Neural cell (in vitro differentiated cells): ENCODE data around the gene LSM6. TPM values are rescaled to one million over a fixed set of nuclear protein-coding genes. Genes with fewer than 3 reads are reported as not detected.

Source experiments
- H2AFZ ChIP-seq: fragments of 200-600, 300-800 bp; sonication (generic), shearing (Covaris generic); 2 replicates; pipeline ENCODE4 v1.6.0; 2014; ENCODE audit warnings: low read depth, mild to moderate bottlenecking, antibody characterized with exemption, low read length, moderate library complexity
- H3F3A ChIP-seq: fragments of 200-600 bp; shearing (Covaris generic); 2 replicates; pipeline ENCODE4 v1.6.1; 2016; ENCODE audit warnings: mild to moderate bottlenecking, moderate library complexity, mixed read lengths, antibody characterized with exemption, low read length; ENCODE audit not compliant: insufficient read depth, poor library complexity, severe bottlenecking
- H3K27ac ChIP-seq: fragments of 200-600, 300-800 bp; sonication (generic), shearing (Covaris generic); 2 replicates; pipeline ENCODE4 v1.5.1; 2014; ENCODE audit warnings: mild to moderate bottlenecking, low read length, moderate library complexity
- H3K27me3 ChIP-seq: fragments of 300-800, 200-600 bp; sonication (generic), shearing (Covaris generic); 2 replicates; pipeline ENCODE4 v1.6.0; 2014; ENCODE audit warnings: mild to moderate bottlenecking, low read depth, low read length, moderate library complexity; ENCODE audit not compliant: insufficient read depth
- H3K36me3 ChIP-seq: fragments of 300-800, 200-600 bp; sonication (generic), shearing (Covaris generic); 2 replicates; pipeline ENCODE4 v1.5.1; 2014; ENCODE audit warnings: mild to moderate bottlenecking, antibody characterized with exemption, low read length, moderate library complexity; ENCODE audit not compliant: insufficient read depth
- H3K4me2 ChIP-seq: fragments of 300-800, 200-600 bp; sonication (generic), shearing (Covaris generic); 2 replicates; pipeline ENCODE4 v1.6.0; 2014; ENCODE audit warnings: mild to moderate bottlenecking, low read length
- H3K4me3 ChIP-seq: fragments of 300-800, 200-600 bp; sonication (generic), shearing (Covaris generic); 2 replicates; pipeline ENCODE4 v1.5.1; 2014; ENCODE audit warnings: mild to moderate bottlenecking, low read length, moderate library complexity
- H3K79me2 ChIP-seq: fragments of 200-600 bp; shearing (Covaris generic); replicated peaks from 2 replicates; pipeline ENCODE4 v1.6.0; 2014; ENCODE audit warnings: mild to moderate bottlenecking, low read length, moderate library complexity; ENCODE audit not compliant: insufficient read depth
- H3K9ac ChIP-seq: fragments of 300-800, 200-600 bp; sonication (generic), shearing (Covaris generic); 2 replicates; pipeline ENCODE4 v1.6.1; 2016; ENCODE audit warnings: mild to moderate bottlenecking, low read length, mixed read lengths
- H3K9me2 ChIP-seq: fragments of 200-600 bp; shearing (Covaris generic); 2 replicates; pipeline ENCODE4 v1.6.1; 2016; ENCODE audit warnings: mild to moderate bottlenecking, low read length, mixed read lengths; ENCODE audit not compliant: insufficient read depth
- H3K9me3 ChIP-seq: fragments of 200-600, 300-800 bp; sonication (generic), shearing (Covaris generic); 2 replicates; pipeline ENCODE4 v1.6.1; 2016; ENCODE audit warnings: mild to moderate bottlenecking, mixed run types, low read length, moderate library complexity, mixed read lengths
- H4K20me1 ChIP-seq: fragments of 200-600 bp; shearing (Covaris generic); 2 replicates; pipeline ENCODE4 v1.6.1; 2016; ENCODE audit warnings: mild to moderate bottlenecking, mixed run types; ENCODE audit not compliant: insufficient read depth
- CTCF ChIP-seq: fragments of 450-650 bp; IDR thresholded peaks from 2 replicates; pipeline ENCODE4 v1.5.1; 2014; ENCODE audit warnings: antibody characterized with exemption, mild to moderate bottlenecking, moderate library complexity; ENCODE audit not compliant: poor library complexity, severe bottlenecking
- EP300 ChIP-seq: fragments of 450-650 bp; conservative IDR thresholded peaks from 2 replicates; pipeline ENCODE4 v1.6.1; 2014; ENCODE audit warnings: antibody characterized with exemption, mild to moderate bottlenecking, moderate library complexity; ENCODE audit not compliant: poor library complexity, severe bottlenecking
- EZH2 ChIP-seq: fragments of 200-600, 300-800 bp; shearing (Covaris generic), sonication (generic); IDR thresholded peaks from 2 replicates; pipeline ENCODE4 v1.6.1; 2014; ENCODE audit warnings: antibody characterized with exemption, low read length, borderline replicate concordance, mild to moderate bottlenecking; ENCODE audit not compliant: insufficient read depth, poor library complexity, severe bottlenecking
- MXI1 ChIP-seq: fragments of 450-650 bp; conservative IDR thresholded peaks from 2 replicates; pipeline ENCODE4 v1.6.1; 2014; ENCODE audit warnings: antibody characterized with exemption, mild to moderate bottlenecking; ENCODE audit not compliant: poor library complexity, severe bottlenecking
- POLR2AphosphoS5 ChIP-seq: IDR thresholded peaks from 2 replicates; pipeline ENCODE4 v1.6.1; 2012
- RAD21 ChIP-seq: fragments of 450-650 bp; conservative IDR thresholded peaks from 2 replicates; pipeline ENCODE4 v1.6.1; 2014; ENCODE audit warnings: antibody characterized with exemption, mild to moderate bottlenecking, moderate library complexity
- REST ChIP-seq: IDR thresholded peaks from 2 replicates; pipeline ENCODE4 v1.6.1; 2012; ENCODE audit warnings: borderline replicate concordance
- SMC3 ChIP-seq: fragments of 450-650 bp; conservative IDR thresholded peaks from 2 replicates; pipeline ENCODE4 v1.6.1; 2014; ENCODE audit warnings: antibody characterized with exemption, mild to moderate bottlenecking, moderate library complexity; ENCODE audit not compliant: poor library complexity
- TAF1 ChIP-seq: IDR thresholded peaks from 2 replicates; pipeline ENCODE4 v1.6.1; 2012; ENCODE audit warnings: low read depth
- polyA plus RNA-seq: library from polyadenylated mRNA; depleted of rRNA; stranded (reverse); fragments of >200 nt; gene quantifications from 2 replicates; pipeline ENCODE4 v1.2.3, GENCODE V29; 2014

LSM6 gene
- polyA plus RNA-seq, 1 donor from 2014 or later, result 123 TPM

DNA sequence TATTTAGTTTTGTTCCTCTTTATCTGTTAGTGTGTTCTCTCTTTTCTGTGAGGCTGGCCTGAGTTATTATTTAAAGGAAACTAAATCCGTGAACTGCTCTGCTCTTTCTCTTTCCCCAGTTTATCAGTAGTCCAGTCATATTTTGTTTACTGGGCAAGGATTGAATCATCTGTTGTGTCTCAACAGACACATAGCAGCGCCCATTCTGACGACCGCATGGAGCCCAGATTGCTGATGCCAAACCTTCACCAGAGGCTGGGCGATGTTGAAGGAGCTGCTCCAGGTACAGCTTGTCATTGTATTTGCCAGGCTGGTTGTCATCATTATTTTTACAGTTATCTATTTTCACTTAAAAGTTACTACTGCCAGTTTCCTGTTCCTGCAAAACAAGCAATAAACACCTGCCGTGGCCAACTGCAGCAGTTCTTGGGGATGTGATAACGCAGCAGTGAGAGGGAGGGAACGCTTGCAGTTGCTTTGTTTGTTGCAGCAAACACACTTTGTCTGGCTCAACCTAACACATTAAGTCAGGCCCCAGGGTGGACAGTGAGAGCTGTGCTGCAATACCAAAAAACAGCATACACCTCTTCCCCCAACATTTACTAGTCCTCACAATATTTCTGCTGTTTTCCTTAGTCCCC lies 48.9 kb downstream of the LSM6 start:
- Histone ChIP-seq H3K4me3 (no peak overlapping the region), H2AFZ (no peak overlapping the region)

DNA sequence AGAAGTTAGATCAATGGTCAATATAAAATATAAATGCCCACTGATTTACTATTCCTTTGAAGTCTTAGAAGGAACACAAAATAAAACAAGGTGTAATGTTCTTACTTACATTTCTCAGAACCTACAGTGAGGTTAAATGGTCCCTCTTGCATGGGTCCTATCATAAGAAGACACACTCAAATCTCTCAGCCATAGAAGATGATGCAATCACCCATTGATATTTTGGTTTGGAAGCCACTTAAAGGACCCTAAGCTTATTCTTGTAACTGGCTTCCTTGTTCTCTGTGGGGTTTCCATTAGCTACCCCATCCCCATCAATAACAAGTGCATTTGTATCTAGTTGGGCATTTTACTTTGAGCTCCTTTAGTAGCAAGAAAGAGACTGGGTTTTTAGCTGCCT lies 53.9 kb downstream of the LSM6 start:
- Histone ChIP-seq H4K20me1 (no peaks in the 10 kb centered on the region), H3K9me3 (no peaks in the 10 kb centered on the region), H3K27me3 (no peaks in the 10 kb centered on the region), H3K9ac (no peak overlapping the region), H2AFZ (no peak overlapping the region), H3K4me3 (no peak overlapping the region), H3K4me2 (no peak overlapping the region), H3F3A (no peaks in the 10 kb centered on the region), H3K36me3 (no peaks in the 10 kb centered on the region), H3K27ac (no peak overlapping the region), H3K9me2 (no peaks in the 10 kb centered on the region), H3K79me2 (no peaks in the 10 kb centered on the region)
- TF ChIP-seq RAD21 (no peak), EZH2 (no peak), POLR2AphosphoS5 (no peak), MXI1 (no peak), CTCF (no peak)

More for the DNA sequence above, 48.9 kb downstream of the LSM6 start:
- H3K27me3 ChIP-seq, result no peaks in the 10 kb centered on the region
- no peak overlapping the region for H3K4me2 ChIP-seq
- H3K27ac ChIP-seq, result no peak overlapping the region
- no peak for TF ChIP-seq TAF1
- no peak for TF ChIP-seq EZH2
- TF ChIP-seq POLR2AphosphoS5, result no peak
- no peak for TF ChIP-seq CTCF
- no peak for TF ChIP-seq MXI1
- no peak for TF ChIP-seq RAD21
- TF ChIP-seq SMC3, result no peak
- TF ChIP-seq EP300, result no peak
- TF ChIP-seq REST, result no peak
- H3K36me3 ChIP-seq, result no peaks in the 10 kb centered on the region
- H3K9me3 ChIP-seq, result no peaks in the 10 kb centered on the region
- no peak overlapping the region for H3K9ac ChIP-seq
- H3K79me2 ChIP-seq, result no peaks in the 10 kb centered on the region
- no peaks in the 10 kb centered on the region for H3F3A ChIP-seq
- no peaks in the 10 kb centered on the region for H4K20me1 ChIP-seq
- H3K9me2 ChIP-seq, result no peaks in the 10 kb centered on the region
